ENCODE measurements around the gene PRTFDC1. TPM values are rescaled to one million over a fixed set of nuclear protein-coding genes. Genes with fewer than 3 reads are reported as not detected.

Gene PRTFDC1
- total RNA-seq, 1 donor from 2014 or later = 0.21 TPM

DNA sequence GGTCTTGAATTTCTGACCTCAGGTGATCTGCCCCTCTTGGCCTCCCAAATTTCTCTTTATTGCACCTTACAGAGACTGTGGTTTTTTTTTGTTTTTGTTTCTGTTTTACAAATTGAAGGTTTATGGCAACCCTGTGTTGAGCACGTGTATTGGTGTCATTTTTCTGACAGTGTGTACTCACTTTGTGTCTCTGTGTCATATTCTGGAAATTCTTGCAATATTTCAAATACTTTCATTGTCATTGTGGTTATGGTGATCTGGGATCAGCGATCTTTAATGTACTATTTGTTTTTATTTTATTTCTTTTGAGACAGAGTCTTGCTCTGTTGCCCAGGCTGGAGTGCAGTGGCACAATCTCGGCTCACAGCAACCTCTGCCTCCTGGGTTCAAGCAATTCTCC, 89.8 kb downstream of the PRTFDC1 start:
- no peak for DNase-seq
- Mint-ChIP-seq H3K27me3 (no peaks in the 10 kb centered on the region), H3K4me1 (peaks cover 30% of the 10 kb centered on the region), H3K9me3 (peaks cover 5% of the 10 kb centered on the region), H3K4me3 (no peak overlapping the region), H3K27ac (no peak overlapping the region), H3K36me3 (ENCODE audit: low read depth) (no peaks in the 10 kb centered on the region)
- intact Hi-C loops (cut with micrococcal nuclease) = no loop called here

DNA sequence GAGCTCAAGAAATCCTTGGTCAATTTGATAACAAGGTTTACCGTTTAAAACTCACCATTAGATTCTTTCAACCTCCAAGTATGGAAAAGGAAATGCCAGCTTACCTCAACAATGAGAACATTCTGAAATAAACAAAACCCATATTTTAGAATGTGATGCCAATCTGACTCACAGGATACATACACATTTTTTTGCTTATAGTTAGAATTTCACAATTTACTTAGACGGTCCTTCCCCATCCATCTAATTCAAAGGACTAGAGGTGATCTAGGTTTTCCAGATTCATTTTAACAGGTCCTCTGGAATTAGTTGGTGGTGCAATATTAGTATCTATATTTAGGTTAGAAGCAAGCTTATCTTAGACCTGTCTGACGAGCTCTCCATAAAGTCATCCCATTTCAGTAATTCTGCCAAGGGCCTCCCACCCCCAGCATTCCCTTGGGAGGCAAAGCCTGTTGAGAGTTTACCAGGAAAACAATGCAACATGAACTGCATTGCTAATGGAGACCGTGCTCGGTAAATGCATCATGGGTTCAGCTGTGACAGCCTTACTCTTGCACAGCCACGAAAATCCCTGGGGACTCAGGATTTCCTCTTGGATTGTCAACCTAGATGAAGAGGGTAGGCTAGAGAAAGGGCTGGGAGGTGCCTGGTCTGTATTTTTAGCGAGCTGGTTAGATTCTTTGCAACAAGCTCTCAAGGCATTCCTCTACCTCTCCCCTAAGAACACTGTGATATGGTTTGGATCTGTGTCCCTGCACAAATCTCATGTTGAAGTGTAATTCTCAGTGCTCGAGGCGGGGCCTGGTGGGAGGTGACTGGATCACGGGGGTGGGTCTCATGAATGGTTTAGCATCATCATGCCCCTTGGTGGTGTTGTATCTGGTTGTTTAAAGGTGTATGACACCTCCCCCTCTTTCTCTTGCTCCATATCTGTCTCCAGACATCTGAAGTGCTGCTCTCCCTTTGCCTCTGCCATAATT, 93.8 kb downstream of the PRTFDC1 start:
- H3K4me3 Mint-ChIP-seq = no peak overlapping the region
- no peak for DNase-seq
- H3K27me3 Mint-ChIP-seq = peaks cover 3% of the 10 kb centered on the region
- H3K27ac Mint-ChIP-seq = no peak overlapping the region
- no peaks in the 10 kb centered on the region for H3K36me3 Mint-ChIP-seq (ENCODE audit: low read depth)
- peaks cover 5% of the 10 kb centered on the region for H3K9me3 Mint-ChIP-seq
- intact Hi-C loops (cut with micrococcal nuclease) = no loop called here
- peaks cover 7% of the 10 kb centered on the region for H3K4me1 Mint-ChIP-seq

GRCh38 chr10:24857031-24857725, 95.2 kb downstream of the PRTFDC1 start:
- Mint-ChIP-seq H3K36me3 (ENCODE audit: low read depth) (no peaks in the 10 kb centered on the region), H3K4me1 (no peaks in the 10 kb centered on the region), H3K27me3 (peaks cover 6% of the 10 kb centered on the region), H3K4me3 (no peak overlapping the region), H3K27ac (no peak overlapping the region), H3K9me3 (no peaks in the 10 kb centered on the region)
- intact Hi-C loops (cut with micrococcal nuclease) = no loop called here
- no peak for DNase-seq

DNA sequence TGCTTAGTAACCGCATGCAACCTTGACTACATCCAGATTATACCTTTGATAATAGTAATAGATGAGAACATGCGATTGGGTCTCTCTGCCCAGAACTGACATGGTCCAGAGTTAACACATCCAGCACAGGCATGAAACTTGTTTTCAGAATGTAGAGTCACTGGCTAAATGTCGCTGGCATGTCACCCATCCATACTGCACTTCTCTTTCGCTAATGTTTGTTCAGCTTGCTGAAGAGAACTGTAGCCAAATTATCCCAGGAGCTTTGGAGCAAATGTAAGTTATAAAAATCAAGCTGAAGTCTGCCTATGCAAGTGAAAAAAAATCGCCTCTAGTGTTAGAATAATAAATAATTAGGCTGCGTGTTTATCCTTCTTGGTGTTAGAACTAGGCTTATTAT, 98.2 kb downstream of the PRTFDC1 start:
- H3K4me1 Mint-ChIP-seq = peaks cover 6% of the 10 kb centered on the region
- H3K27me3 Mint-ChIP-seq = peaks cover 12% of the 10 kb centered on the region
- DNase-seq = no peak
- H3K9me3 Mint-ChIP-seq = peaks cover 3% of the 10 kb centered on the region
- H3K36me3 Mint-ChIP-seq (ENCODE audit: low read depth) = no peaks in the 10 kb centered on the region
- intact Hi-C loops (cut with micrococcal nuclease) = no loop called here
- H3K4me3 Mint-ChIP-seq = no peak overlapping the region
- H3K27ac Mint-ChIP-seq = no peak overlapping the region

- Mint-ChIP-seq H3K27ac (no peak overlapping the region), H3K4me3 (no peak overlapping the region), H3K9me3 (peaks cover 3% of the 10 kb centered on the region), H3K27me3 (peaks cover 12% of the 10 kb centered on the region), H3K36me3 (ENCODE audit: low read depth) (no peaks in the 10 kb centered on the region), H3K4me1 (peaks cover 6% of the 10 kb centered on the region)
- no peak for DNase-seq
- intact Hi-C loops (cut with micrococcal nuclease) = no loop called here
These were observed 98.7 kb downstream of the PRTFDC1 start for GRCh38 chr10:24853661-24854060.

GRCh38 chr10:24851629-24852028, 100.8 kb downstream of the PRTFDC1 start:
- Mint-ChIP-seq H3K27me3 (peaks cover 12% of the 10 kb centered on the region), H3K4me3 (no peak overlapping the region), H3K9me3 (peaks cover 3% of the 10 kb centered on the region), H3K36me3 (ENCODE audit: low read depth) (no peaks in the 10 kb centered on the region), H3K27ac (no peak overlapping the region), H3K4me1 (peaks cover 6% of the 10 kb centered on the region)
- DNase-seq = no peak
- intact Hi-C loops (cut with micrococcal nuclease) = no loop called here

- intact Hi-C loops (cut with micrococcal nuclease) = no loop called here
- H3K27me3 Mint-ChIP-seq = peaks cover 12% of the 10 kb centered on the region
- no peak overlapping the region for H3K4me3 Mint-ChIP-seq
- DNase-seq = no peak
- H3K4me1 Mint-ChIP-seq = peaks cover 6% of the 10 kb centered on the region
- H3K27ac Mint-ChIP-seq = no peak overlapping the region
- H3K9me3 Mint-ChIP-seq = peaks cover 3% of the 10 kb centered on the region
- H3K36me3 Mint-ChIP-seq (ENCODE audit: low read depth) = no peaks in the 10 kb centered on the region
These were observed 101.6 kb downstream of the PRTFDC1 start for GRCh38 chr10:24850727-24851296.

GRCh38 chr10:24849501-24850299, 102.7 kb downstream of the PRTFDC1 start:
- intact Hi-C loops (cut with micrococcal nuclease) = no loop called here
- Mint-ChIP-seq H3K27ac (no peak overlapping the region), H3K4me1 (peaks cover 8% of the 10 kb centered on the region), H3K9me3 (peaks cover 6% of the 10 kb centered on the region), H3K27me3 (peaks cover 9% of the 10 kb centered on the region), H3K36me3 (ENCODE audit: low read depth) (no peaks in the 10 kb centered on the region), H3K4me3 (no peak overlapping the region)
- no peak for DNase-seq

DNA sequence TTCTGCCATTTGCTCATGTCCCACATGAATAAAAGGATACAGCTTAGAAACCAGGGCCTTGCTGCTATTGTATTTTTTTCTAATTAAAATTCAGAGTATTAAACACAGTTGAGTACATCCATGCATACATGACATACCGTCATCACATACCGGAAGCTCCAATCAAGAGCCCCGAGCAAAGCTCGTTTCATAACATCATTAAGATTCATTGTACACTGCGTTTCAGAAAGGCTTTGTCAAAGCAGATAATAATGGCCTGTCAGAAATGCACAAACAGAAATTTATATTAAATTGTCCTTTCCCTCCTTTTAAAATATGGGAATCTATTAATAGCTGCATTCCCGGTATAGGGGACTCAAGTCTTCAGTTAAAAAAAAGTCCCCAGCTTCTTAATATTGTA, 103.4 kb downstream of the PRTFDC1 start:
- DNase-seq = no peak
- H3K36me3 Mint-ChIP-seq (ENCODE audit: low read depth) = no peaks in the 10 kb centered on the region
- H3K27ac Mint-ChIP-seq = no peak overlapping the region
- intact Hi-C loops (cut with micrococcal nuclease) = no loop called here
- peaks cover 9% of the 10 kb centered on the region for H3K27me3 Mint-ChIP-seq
- peaks cover 9% of the 10 kb centered on the region for H3K4me1 Mint-ChIP-seq
- no peak overlapping the region for H3K4me3 Mint-ChIP-seq
- peaks cover 7% of the 10 kb centered on the region for H3K9me3 Mint-ChIP-seq

DNA sequence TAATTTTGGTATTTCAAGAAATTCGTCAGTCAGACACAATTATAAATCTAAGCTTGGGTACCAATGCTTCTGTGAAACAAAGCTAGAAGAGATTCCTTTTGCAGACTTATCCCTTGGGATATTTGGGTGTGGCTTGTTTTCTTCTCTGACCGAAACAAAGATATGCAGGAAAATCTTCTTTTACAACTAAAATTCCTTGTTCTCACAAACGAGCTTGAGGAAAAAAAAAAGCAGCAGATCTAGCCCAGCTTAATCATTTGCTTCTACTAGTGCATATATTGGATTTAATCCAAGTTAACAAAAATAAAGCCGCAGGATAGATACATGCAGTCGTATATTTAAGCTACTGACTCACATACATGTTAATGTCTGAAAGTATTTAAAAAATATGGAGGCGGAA, 104.2 kb downstream of the PRTFDC1 start:
- Mint-ChIP-seq H3K27me3 (peaks cover 9% of the 10 kb centered on the region), H3K36me3 (ENCODE audit: low read depth) (no peaks in the 10 kb centered on the region), H3K27ac (no peak overlapping the region), H3K4me1 (peaks cover 9% of the 10 kb centered on the region), H3K9me3 (peaks cover 8% of the 10 kb centered on the region), H3K4me3 (no peak overlapping the region)
- DNase-seq = no peak
- intact Hi-C loops (cut with micrococcal nuclease) = no loop called here

DNA sequence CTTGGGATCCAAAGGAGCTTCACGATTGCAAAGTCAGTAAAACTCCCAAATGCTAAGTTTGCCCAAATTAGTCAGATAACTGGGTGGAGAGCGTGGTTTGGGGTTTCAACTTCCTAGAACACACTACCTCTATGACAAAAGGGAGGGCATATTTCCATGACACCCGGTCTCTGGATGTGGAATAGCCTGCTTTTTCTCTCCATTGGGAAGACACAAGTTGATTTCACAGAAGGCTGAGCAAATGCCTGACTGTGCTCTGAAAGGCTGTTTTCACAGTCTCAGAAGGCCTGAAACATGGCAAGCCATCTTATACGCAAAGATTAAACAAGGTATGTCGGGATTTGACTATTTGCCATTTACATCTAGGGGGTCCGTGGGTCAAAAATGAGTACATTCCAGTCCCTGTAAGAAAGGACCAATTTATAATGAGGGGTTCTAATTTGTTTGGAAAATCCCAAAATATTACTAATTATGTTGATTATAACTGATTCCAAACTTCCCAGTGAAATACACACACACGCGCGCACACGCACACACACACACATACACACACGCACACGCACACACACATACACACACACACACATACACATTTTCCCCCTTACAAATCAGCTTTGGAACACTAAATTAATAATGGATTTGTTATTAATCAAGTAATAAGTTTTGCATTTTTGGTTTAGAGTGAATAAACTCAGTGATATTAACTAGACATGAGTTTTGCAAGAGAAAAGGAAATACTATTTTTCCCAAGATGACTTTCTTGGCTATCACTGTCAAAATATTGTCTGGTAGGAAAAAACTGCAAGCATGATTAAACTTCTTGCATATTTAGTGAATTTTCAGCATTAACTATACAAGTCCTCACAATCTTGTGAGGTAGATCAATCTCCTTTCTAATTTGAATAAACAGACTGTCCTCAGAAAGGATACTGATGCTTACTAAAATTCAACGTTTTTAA, 105.0 kb downstream of the PRTFDC1 start:
- H3K27me3 Mint-ChIP-seq = peaks cover 6% of the 10 kb centered on the region
- no peak overlapping the region for H3K27ac Mint-ChIP-seq
- H3K4me3 Mint-ChIP-seq = no peak overlapping the region
- no peak for DNase-seq
- peaks cover 9% of the 10 kb centered on the region for H3K4me1 Mint-ChIP-seq
- H3K9me3 Mint-ChIP-seq = peaks cover 10% of the 10 kb centered on the region
- intact Hi-C loops (cut with micrococcal nuclease) = no loop called here
- H3K36me3 Mint-ChIP-seq (ENCODE audit: low read depth) = no peaks in the 10 kb centered on the region

- intact Hi-C loops (cut with micrococcal nuclease) = no loop called here
These were observed 107.7 kb downstream of the PRTFDC1 start for GRCh38 chr10:24844742-24845141.

DNA sequence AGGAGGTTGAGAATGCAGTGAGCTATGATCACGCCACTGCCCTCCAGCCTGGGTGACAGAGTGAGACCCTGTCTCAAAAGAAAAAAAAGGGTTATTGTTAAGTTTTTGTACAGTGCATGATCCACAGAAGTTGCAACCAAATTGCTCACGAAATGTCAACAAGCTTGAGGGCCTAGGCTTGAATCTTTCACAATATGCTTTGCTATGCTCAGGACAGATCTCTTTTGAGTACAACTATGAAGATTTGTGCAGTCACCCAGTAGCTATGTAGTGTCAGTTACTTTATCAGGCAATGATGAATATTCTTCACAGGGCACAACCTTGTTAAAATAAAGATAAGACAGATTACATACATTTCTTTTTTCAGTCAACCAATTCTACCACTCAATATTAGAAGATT, 109.2 kb downstream of the PRTFDC1 start:
- intact Hi-C loops (cut with micrococcal nuclease) = no loop called here

More at GRCh38 chr10:24844742-24845141, 107.7 kb downstream of the PRTFDC1 start:
- Mint-ChIP-seq H3K4me3 (no peak overlapping the region), H3K9me3 (peaks cover 7% of the 10 kb centered on the region), H3K27ac (no peak overlapping the region), H3K4me1 (peaks cover 4% of the 10 kb centered on the region), H3K36me3 (ENCODE audit: low read depth) (no peaks in the 10 kb centered on the region), H3K27me3 (no peaks in the 10 kb centered on the region)
- no peak for DNase-seq

More for the DNA sequence above, 109.2 kb downstream of the PRTFDC1 start:
- no peak overlapping the region for H3K27ac Mint-ChIP-seq
- peaks cover 4% of the 10 kb centered on the region for H3K4me1 Mint-ChIP-seq
- H3K9me3 Mint-ChIP-seq = peaks cover 7% of the 10 kb centered on the region
- no peaks in the 10 kb centered on the region for H3K27me3 Mint-ChIP-seq
- DNase-seq = no peak
- no peaks in the 10 kb centered on the region for H3K36me3 Mint-ChIP-seq (ENCODE audit: low read depth)
- no peak overlapping the region for H3K4me3 Mint-ChIP-seq
